Measurements from ENCODE around the gene IL2RG.
A peak's percentile ranks its signal among the peaks of the same experiment; 100 is the strongest.

The IL2RG gene

DNA sequence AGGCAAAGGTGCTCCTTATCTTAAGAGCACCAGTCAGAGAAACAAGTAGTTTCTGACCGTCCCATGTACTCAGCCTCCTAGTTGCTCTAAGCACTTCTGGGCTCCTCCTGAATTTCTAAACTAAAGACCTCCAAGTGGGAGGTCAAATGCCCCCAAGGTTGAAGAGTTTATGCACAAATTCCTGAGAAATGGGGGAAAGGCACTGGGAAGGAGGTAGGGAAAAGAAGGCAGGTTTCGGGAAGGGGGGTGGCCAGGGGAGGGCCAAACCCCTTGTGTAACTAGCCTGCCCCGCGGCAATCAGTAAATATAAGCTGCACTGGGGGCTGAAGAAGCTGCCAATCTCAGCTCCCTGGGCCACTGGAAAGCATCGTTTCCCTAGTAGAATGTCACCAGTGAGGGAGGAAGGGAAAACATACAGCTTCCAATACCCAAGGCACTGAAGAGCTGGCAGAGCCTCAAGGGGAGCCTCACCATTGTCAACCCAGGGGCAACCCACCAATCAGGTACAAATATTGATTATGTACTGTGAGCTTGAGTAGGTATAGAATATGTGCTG, 12.3 kb downstream of the IL2RG start:
- Histone ChIP-seq H3K4me1 (ENCODE audit: control insufficient read depth in 2 of 2, insufficient read depth in 2 of 2, low read length in 2 of 2) (peaks cover 6 to 11% of the 10 kb centered on the region in 2 donors), H3K27me3 (ENCODE audit: control insufficient read depth in 2 of 2, insufficient read depth in 2 of 2, low read length in 2 of 2) (peaks cover 0 to 1% of the 10 kb centered on the region in 2 donors), H3K9ac (ENCODE audit: low read depth in 1 of 2, low read length in 2 of 2) (no peak overlapping the region), H3K27ac (ENCODE audit: low read depth in 2 of 2, low read length in 2 of 2) (no peak overlapping the region), H3K4me3 (ENCODE audit: low read length in 2 of 2) (no peak overlapping the region), H3K36me3 (ENCODE audit: control insufficient read depth in 2 of 2, insufficient read depth in 2 of 2, low read length in 2 of 2) (no peaks in the 10 kb centered on the region), H3K9me3 (ENCODE audit: control insufficient read depth in 2 of 2, low read length in 2 of 2) (no peaks in the 10 kb centered on the region)

- Histone ChIP-seq H3K4me1 (ENCODE audit: control insufficient read depth in 2 of 2, insufficient read depth in 2 of 2, low read length in 2 of 2) (peaks cover 6 to 10% of the 10 kb centered on the region in 2 donors), H3K9me3 (ENCODE audit: control insufficient read depth in 2 of 2, low read length in 2 of 2) (no peaks in the 10 kb centered on the region), H3K4me3 (ENCODE audit: low read length in 2 of 2) (no peak overlapping the region), H3K27ac (ENCODE audit: low read depth in 2 of 2, low read length in 2 of 2) (no peak overlapping the region), H3K9ac (ENCODE audit: low read depth in 1 of 2, low read length in 2 of 2) (no peak overlapping the region), H3K36me3 (ENCODE audit: control insufficient read depth in 2 of 2, insufficient read depth in 2 of 2, low read length in 2 of 2) (no peaks in the 10 kb centered on the region), H3K27me3 (ENCODE audit: control insufficient read depth in 2 of 2, insufficient read depth in 2 of 2, low read length in 2 of 2) (peaks cover 0 to 1% of the 10 kb centered on the region in 2 donors)
Measured at GRCh38 chrX:71098302-71098701, 13.1 kb downstream of the IL2RG start.

- H3K27ac ChIP-seq (ENCODE audit: low read depth in 2 of 2, low read length in 2 of 2), result no peak overlapping the region
- H3K9ac ChIP-seq (ENCODE audit: low read depth in 1 of 2, low read length in 2 of 2), result peak overlapping the region; percentile 68 to 79
- H3K27me3 ChIP-seq (ENCODE audit: control insufficient read depth in 2 of 2, insufficient read depth in 2 of 2, low read length in 2 of 2), result peaks cover 0 to 1% of the 10 kb centered on the region in 2 donors
- peaks cover 6 to 10% of the 10 kb centered on the region in 2 donors for H3K4me1 ChIP-seq (ENCODE audit: control insufficient read depth in 2 of 2, insufficient read depth in 2 of 2, low read length in 2 of 2)
- H3K4me3 ChIP-seq (ENCODE audit: low read length in 2 of 2), result peak overlapping the region; percentile 76 to 89
- H3K36me3 ChIP-seq (ENCODE audit: control insufficient read depth in 2 of 2, insufficient read depth in 2 of 2, low read length in 2 of 2), result no peaks in the 10 kb centered on the region
- no peaks in the 10 kb centered on the region for H3K9me3 ChIP-seq (ENCODE audit: control insufficient read depth in 2 of 2, low read length in 2 of 2)
Measured at GRCh38 chrX:71096760-71097032, 14.7 kb downstream of the IL2RG start.

DNA sequence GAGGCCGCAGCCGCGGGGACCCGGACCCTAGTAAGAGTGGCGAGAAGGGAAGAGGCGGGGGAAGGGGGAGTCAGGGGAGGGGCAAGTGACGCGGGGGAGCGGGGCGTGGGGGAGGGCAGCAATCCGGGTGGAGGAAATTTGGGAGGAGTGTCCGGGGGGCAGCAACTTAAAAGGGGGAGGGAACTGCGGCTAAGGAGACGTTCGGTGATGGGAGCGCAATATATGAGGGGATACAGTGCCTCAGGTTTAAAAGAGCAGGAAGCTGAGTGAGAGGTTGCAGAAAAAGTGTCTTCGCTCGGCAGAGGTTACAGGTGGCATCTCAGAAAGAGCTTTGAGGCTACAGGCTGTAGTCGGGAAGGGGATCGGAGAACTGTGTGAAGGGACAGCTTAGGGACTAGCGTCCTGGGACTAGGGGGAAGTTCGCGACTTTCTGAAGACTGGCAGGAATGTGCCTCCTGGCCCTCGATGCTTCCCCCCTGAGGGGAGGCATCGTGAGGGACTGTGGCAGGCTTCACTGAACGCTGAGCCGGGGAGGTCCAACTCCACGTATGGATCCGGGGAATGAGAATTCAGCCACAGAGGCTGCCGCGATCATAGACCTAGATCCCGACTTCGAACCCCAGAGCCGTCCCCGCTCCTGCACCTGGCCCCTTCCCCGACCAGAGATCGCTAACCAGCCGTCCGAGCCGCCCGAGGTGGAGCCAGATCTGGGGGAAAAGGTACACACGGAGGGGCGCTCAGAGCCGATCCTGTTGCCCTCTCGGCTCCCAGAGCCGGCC, 15.2 kb downstream of the IL2RG start:
- H3K4me1 ChIP-seq (ENCODE audit: control insufficient read depth in 2 of 2, insufficient read depth in 2 of 2, low read length in 2 of 2), result peaks cover 6 to 10% of the 10 kb centered on the region in 2 donors
- peak overlapping the region; percentile 68 to 79 for H3K9ac ChIP-seq (ENCODE audit: low read depth in 1 of 2, low read length in 2 of 2)
- H3K4me3 ChIP-seq (ENCODE audit: low read length in 2 of 2), result peak overlapping the region; percentile 76 to 89
- H3K27ac ChIP-seq (ENCODE audit: low read depth in 2 of 2, low read length in 2 of 2), result peak overlapping the region; percentile 35 to 60
- H3K27me3 ChIP-seq (ENCODE audit: control insufficient read depth in 2 of 2, insufficient read depth in 2 of 2, low read length in 2 of 2), result no peaks in the 10 kb centered on the region
- no peaks in the 10 kb centered on the region for H3K36me3 ChIP-seq (ENCODE audit: control insufficient read depth in 2 of 2, insufficient read depth in 2 of 2, low read length in 2 of 2)
- H3K9me3 ChIP-seq (ENCODE audit: control insufficient read depth in 2 of 2, low read length in 2 of 2), result no peaks in the 10 kb centered on the region

- Histone ChIP-seq H3K4me1 (ENCODE audit: control insufficient read depth in 2 of 2, insufficient read depth in 2 of 2, low read length in 2 of 2) (peaks cover 6 to 10% of the 10 kb centered on the region in 2 donors), H3K9ac (ENCODE audit: low read depth in 1 of 2, low read length in 2 of 2) (peak within 1 kb of the TSS; percentile 68 to 79), H3K9me3 (ENCODE audit: control insufficient read depth in 2 of 2, low read length in 2 of 2) (no peaks in the 10 kb centered on the region), H3K27me3 (ENCODE audit: control insufficient read depth in 2 of 2, insufficient read depth in 2 of 2, low read length in 2 of 2) (no peaks in the 10 kb centered on the region), H3K27ac (ENCODE audit: low read depth in 2 of 2, low read length in 2 of 2) (peak within 1 kb of the TSS; percentile 35 to 60), H3K4me3 (ENCODE audit: low read length in 2 of 2) (peak within 1 kb of the TSS; percentile 76 to 89), H3K36me3 (ENCODE audit: control insufficient read depth in 2 of 2, insufficient read depth in 2 of 2, low read length in 2 of 2) (no peaks in the 10 kb centered on the region)
Measured at GRCh38 chrX:71095555-71095980, 15.8 kb downstream of the IL2RG start, which contains the start of gene FOXO4. Gene FOXO4 (plus strand): TSS chrX:71095851. CDS start chrX:71096529, 678 bp downstream.

GRCh38 chrX:71095033-71095432, 16.3 kb downstream of the IL2RG start:
- no peaks in the 10 kb centered on the region for H3K27me3 ChIP-seq (ENCODE audit: control insufficient read depth in 2 of 2, insufficient read depth in 2 of 2, low read length in 2 of 2)
- no peaks in the 10 kb centered on the region for H3K36me3 ChIP-seq (ENCODE audit: control insufficient read depth in 2 of 2, insufficient read depth in 2 of 2, low read length in 2 of 2)
- H3K27ac ChIP-seq (ENCODE audit: low read depth in 2 of 2, low read length in 2 of 2), result peak overlapping the region in 1 of 2 donors; percentile 21
- H3K4me3 ChIP-seq (ENCODE audit: low read length in 2 of 2), result peak overlapping the region; percentile 76 to 79
- no peaks in the 10 kb centered on the region for H3K9me3 ChIP-seq (ENCODE audit: control insufficient read depth in 2 of 2, low read length in 2 of 2)
- H3K4me1 ChIP-seq (ENCODE audit: control insufficient read depth in 2 of 2, insufficient read depth in 2 of 2, low read length in 2 of 2), result peaks cover 6 to 10% of the 10 kb centered on the region in 2 donors
- H3K9ac ChIP-seq (ENCODE audit: low read depth in 1 of 2, low read length in 2 of 2), result peak overlapping the region; percentile 52 to 61

DNA sequence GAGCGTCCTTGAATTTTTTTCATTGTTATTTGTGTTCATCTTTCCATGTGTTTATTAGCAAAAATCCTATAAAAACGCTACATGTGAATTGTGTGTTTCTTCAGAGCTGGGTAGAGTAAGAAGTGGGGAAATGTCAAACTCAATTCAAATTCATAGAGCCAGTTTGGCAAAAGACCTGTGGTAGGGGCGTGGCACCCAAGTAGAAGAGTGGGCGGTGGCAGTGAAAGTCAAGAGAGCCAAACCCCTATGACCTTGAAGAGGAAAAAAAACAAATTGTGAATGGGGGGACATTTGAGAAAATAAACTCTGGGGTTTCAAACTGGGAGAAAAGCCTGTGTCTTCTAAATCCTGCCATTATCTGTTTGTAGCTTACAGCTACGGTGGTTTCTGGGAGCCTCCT, 20.1 kb downstream of the IL2RG start:
- no peaks in the 10 kb centered on the region for H3K36me3 ChIP-seq (ENCODE audit: control insufficient read depth in 2 of 2, insufficient read depth in 2 of 2, low read length in 2 of 2)
- H3K4me1 ChIP-seq (ENCODE audit: control insufficient read depth in 2 of 2, insufficient read depth in 2 of 2, low read length in 2 of 2), result peaks cover 0 to 6% of the 10 kb centered on the region in 2 donors
- no peak overlapping the region for H3K4me3 ChIP-seq (ENCODE audit: low read length in 2 of 2)
- H3K9me3 ChIP-seq (ENCODE audit: control insufficient read depth in 2 of 2, low read length in 2 of 2), result no peaks in the 10 kb centered on the region
- no peak overlapping the region for H3K27ac ChIP-seq (ENCODE audit: low read depth in 2 of 2, low read length in 2 of 2)
- H3K27me3 ChIP-seq (ENCODE audit: control insufficient read depth in 2 of 2, insufficient read depth in 2 of 2, low read length in 2 of 2), result no peaks in the 10 kb centered on the region
- no peak overlapping the region for H3K9ac ChIP-seq (ENCODE audit: low read depth in 1 of 2, low read length in 2 of 2)

GRCh38 chrX:71085900-71086299, 25.5 kb downstream of the IL2RG start:
- Histone ChIP-seq H3K36me3 (ENCODE audit: control insufficient read depth in 2 of 2, insufficient read depth in 2 of 2, low read length in 2 of 2) (no peaks in the 10 kb centered on the region), H3K4me1 (ENCODE audit: control insufficient read depth in 2 of 2, insufficient read depth in 2 of 2, low read length in 2 of 2) (no peaks in the 10 kb centered on the region), H3K9me3 (ENCODE audit: control insufficient read depth in 2 of 2, low read length in 2 of 2) (no peaks in the 10 kb centered on the region), H3K9ac (ENCODE audit: low read depth in 1 of 2, low read length in 2 of 2) (no peak overlapping the region), H3K27me3 (ENCODE audit: control insufficient read depth in 2 of 2, insufficient read depth in 2 of 2, low read length in 2 of 2) (peaks cover 0 to 3% of the 10 kb centered on the region in 2 donors), H3K27ac (ENCODE audit: low read depth in 2 of 2, low read length in 2 of 2) (no peak overlapping the region), H3K4me3 (ENCODE audit: low read length in 2 of 2) (no peak overlapping the region)

DNA sequence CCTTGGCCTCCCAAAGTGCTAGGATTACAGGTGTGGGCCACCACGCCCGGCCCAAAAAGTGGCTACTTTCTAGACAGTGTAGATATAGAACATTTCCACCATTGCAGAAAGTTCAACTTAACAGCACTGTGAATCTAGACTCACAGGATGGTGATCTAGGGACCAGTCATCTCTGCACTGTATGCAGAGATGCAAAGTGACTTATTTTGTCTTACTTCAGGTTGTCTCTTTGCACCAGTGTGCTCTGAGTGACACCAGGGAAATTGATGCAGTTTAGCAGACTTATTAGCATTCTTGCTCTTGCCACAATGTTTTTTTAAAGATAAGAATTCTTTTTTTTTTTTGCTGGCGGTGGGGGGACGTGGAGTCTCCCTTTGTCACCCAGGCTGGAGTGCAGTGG, 28.6 kb downstream of the IL2RG start:
- H3K4me1 ChIP-seq (ENCODE audit: control insufficient read depth in 2 of 2, insufficient read depth in 2 of 2, low read length in 2 of 2), result no peaks in the 10 kb centered on the region
- H3K27me3 ChIP-seq (ENCODE audit: control insufficient read depth in 2 of 2, insufficient read depth in 2 of 2, low read length in 2 of 2), result peaks cover 0 to 3% of the 10 kb centered on the region in 2 donors
- H3K27ac ChIP-seq (ENCODE audit: low read depth in 2 of 2, low read length in 2 of 2), result no peak overlapping the region
- H3K9ac ChIP-seq (ENCODE audit: low read depth in 1 of 2, low read length in 2 of 2), result no peak overlapping the region
- no peaks in the 10 kb centered on the region for H3K9me3 ChIP-seq (ENCODE audit: control insufficient read depth in 2 of 2, low read length in 2 of 2)
- no peaks in the 10 kb centered on the region for H3K36me3 ChIP-seq (ENCODE audit: control insufficient read depth in 2 of 2, insufficient read depth in 2 of 2, low read length in 2 of 2)
- H3K4me3 ChIP-seq (ENCODE audit: low read length in 2 of 2), result no peak overlapping the region

DNA sequence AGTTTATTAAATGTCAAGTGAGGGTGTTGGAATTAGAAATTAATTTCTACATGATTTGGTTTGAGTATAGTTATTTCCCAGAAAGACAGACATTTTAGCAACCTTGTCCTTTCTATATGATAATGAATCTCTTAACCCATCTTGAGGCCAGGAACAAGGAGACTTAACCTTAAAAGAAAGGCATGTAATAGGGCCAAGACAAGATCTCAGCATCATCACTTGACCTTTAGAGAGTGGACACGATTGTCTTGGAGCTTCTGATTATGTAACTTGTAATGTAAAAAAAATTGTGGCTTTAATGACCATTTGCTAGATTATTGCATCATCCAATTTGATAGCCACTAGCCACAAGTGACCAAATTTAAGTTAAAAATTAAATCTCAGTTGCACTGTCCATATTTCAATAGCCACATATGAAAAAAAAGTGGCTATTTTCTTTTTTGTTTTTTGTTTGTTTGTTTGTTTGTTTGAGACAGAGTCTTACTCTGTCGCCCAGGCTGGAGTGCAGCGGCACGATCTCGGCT, 29.2 kb downstream of the IL2RG start:
- H3K27me3 ChIP-seq (ENCODE audit: control insufficient read depth in 2 of 2, insufficient read depth in 2 of 2, low read length in 2 of 2), result peaks cover 0 to 3% of the 10 kb centered on the region in 2 donors
- no peak overlapping the region for H3K27ac ChIP-seq (ENCODE audit: low read depth in 2 of 2, low read length in 2 of 2)
- no peaks in the 10 kb centered on the region for H3K36me3 ChIP-seq (ENCODE audit: control insufficient read depth in 2 of 2, insufficient read depth in 2 of 2, low read length in 2 of 2)
- H3K9me3 ChIP-seq (ENCODE audit: control insufficient read depth in 2 of 2, low read length in 2 of 2), result no peaks in the 10 kb centered on the region
- H3K9ac ChIP-seq (ENCODE audit: low read depth in 1 of 2, low read length in 2 of 2), result no peak overlapping the region
- no peak overlapping the region for H3K4me3 ChIP-seq (ENCODE audit: low read length in 2 of 2)
- H3K4me1 ChIP-seq (ENCODE audit: control insufficient read depth in 2 of 2, insufficient read depth in 2 of 2, low read length in 2 of 2), result no peaks in the 10 kb centered on the region
